Measurements from ENCODE around the gene FAM229B.
"Not testable (repeated sequence)": the region's sequence is repeated elsewhere in the genome, so short reads cannot be mapped to it uniquely, and the experiment has no call there.

Gene FAM229B

DNA sequence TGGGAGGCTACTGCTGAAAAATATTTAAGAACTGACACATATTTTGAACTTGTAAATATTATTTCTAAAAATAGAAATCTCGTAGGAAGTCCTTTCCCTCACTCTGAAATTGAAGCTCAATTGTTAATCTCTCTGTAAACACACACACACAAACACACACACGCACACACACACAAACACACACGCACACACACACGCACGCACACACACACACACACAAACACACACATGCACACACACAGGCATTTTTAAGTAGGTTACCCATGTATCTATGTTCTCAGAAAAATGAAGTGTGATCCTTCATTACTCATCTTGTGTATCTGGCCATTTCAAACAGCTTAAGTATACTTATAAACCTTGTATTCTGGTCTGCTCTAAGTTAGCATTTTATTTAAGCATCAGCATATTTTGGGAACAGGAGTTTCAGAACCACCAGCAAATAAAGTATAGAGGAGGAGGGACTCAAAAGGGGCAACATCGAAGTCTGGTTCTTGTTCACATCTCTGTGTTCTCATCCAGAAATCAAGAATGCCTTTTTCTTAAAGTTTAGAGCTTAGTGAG is 21.9 kb upstream of the FAM229B start:
- DNase-seq, result no peak

DNA sequence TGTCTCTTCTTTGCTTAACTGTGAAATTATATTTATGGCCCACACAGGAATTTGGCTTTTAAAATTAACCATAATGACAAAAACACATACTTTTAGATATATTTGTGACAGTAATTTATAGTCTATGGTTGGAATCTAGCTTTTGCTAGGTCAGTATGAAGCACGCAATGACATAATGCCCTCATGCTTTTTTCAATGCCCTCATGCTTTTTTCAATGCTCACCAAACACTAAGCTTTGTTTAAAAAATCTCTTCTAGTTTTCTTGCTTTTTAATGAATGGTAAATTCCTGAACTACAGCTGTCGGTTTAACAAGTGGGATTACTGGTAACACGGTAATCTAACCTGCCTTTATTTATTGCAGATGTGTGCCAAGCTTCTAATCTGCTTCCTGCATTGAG is 20.8 kb upstream of the FAM229B start:
- no peak for DNase-seq

DNA sequence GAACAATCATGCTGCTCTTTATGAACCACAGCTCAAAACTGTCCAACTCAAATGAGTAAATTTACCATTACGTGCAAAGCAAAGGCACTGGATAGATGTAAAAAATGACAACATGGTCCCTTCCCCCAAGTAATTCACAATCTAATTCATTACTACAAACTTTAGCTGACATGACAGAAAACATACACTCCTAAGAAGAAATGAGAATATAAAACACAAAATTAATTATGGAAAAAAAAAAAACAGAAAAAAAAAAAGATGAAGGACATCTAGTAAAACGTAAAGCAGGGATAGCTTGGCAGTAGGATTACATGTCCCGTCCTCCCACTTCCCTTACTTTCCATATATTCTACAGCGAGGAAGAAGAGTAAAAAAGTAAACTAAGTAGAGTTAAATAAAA is 5.8 kb upstream of the FAM229B start:
- DNase-seq, result no peak

DNA sequence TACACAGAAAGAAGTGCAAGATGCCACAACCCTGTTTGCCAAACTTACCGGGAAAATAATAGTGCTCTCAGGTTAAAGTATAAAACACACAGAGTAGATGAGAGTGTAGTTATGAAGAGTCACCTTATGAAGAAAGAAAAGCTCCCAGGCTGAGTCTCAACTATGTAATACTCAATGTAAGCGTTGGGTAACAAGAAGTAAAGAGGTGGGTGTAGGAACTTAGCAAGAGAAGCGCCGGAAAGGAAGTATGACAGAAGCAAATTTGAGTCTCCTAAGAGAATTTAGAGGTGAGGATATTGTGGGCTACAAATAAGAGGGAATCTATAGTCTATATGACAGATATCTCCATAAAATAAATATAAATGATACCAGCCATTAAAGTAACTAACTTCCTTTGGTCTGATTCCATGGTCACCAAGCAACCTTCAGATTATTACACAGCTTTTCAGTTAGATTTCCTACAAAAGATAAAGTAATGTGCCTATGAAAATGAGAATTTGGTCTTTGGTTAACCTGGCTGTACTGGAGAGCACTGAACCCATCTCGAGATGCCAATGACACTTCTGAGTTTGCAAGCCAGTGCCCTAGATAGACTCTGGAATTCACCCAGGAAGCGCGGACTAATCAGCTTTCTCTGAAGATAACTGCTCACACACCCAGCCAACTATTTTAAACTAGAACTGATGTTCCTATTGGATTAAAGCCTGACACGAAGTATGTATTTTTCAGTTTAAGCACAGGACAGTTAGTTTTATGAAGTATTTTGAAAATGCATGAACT is 1.9 kb upstream of the FAM229B start:
- DNase-seq, result no peak

DNA sequence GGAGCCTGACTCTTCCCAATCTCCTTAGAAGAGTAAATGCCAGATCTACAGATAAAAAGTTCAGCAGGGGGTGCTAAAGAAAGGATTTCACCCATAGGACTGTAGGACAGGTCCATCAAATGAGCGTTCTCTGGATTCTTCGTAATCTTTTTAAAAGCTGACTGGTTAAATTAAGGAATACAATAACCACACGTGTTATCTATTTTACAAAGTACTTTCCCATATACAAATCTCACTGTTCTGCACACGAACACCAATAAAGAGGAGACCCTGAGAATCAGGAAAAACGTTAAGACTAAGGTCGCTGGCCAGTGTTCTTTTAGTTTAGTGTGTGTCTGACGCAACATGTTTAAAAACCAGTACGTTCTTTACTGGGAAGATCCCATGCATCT is 651 bp upstream of the FAM229B start:
- no peak for DNase-seq

DNA sequence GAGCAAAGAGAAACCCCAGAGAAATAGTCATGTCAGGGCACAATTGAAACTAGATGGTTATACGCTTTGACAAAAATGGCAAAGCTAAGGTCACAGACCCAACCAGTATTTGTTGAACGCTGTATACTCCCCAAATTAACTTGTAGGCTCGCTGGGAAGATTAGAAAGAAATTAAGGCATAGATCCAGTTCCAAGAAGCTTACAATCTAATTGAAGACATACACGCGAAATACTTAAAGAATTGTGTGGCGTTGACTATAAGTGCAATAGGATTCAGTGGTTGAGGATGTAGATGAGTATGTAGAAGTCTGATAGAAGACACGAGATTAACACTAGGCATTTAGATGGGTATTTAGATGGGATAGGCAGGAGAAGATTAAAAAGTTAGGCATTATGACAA is 525 bp downstream of the FAM229B start:
- no peak for DNase-seq

DNA sequence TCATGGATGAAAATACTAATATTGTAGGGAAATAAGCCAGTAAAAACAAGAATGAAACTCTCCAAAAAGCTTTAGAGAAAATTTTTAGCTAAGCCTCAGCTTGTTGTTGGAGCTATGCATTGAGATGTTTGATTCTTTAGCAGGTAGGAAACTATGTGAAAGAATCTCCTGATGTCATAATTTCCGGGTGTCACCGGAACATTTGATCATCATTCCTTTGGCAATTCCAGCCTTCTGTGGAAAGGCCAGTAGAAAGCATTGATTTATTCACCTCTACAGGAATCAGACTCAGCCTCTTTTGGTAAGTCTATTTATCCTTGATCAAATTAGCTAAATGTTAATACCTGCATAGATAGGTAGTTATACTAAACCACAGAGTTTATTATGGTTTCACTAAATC is 9.5 kb downstream of the FAM229B start:
- no peak for DNase-seq

DNA sequence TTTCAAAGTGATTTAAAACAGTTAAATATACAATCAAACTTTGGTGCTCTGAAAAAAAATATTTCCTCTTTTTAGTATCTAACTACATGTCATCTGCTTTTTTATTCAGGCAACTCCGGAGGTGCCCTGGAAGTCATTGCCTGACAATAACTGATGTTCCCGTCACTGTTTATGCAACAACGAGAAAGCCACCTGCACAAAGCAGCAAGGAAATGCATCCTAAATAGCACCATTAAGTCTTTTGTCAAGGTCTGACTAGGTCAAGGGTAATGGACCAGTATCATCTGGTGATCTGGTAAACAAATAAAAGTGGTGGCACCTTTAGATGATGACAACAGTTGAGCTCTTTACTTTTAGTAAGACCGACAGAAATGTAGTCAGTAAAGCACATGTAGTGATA is 13.2 kb downstream of the FAM229B start:
- no peak for DNase-seq

DNA sequence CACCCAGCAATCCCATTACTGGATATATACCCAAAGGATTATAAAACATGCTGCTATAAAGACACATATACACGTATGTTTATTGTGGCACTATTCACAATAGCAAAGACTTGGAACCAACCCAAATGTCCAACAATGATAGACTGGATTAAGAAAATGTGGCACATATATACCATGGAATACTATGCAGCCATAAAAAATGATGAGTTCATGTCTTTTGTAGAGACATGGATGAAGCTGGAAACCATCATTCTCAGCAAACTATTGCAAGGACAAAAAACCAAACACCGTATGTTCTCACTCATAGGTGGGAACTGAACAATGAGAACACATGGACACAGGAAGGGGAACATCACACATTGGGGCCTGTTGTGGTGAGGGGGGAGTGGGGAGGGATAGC is 18.6 kb downstream of the FAM229B start:
- not testable (repeated sequence) for DNase-seq

DNA sequence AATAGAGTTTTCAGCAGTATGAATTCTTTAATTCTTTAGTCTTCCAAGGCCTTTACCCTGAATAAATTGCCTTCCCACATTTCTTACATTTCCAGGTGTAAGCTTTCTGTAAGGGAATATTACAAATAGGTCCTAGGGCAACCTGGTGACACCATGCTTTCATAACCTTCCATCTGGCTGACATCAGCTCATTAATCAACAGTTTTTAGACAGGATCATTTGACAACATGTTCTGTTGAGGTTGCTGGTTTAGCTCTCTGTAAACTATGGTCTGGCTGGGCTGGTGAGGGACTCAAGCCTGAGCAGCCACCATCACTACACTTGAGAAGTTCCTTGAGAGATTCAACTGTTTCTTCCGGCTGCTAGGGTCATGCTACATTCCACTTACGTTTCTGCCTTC is 19.2 kb downstream of the FAM229B start:
- DNase-seq, result no peak

DNA sequence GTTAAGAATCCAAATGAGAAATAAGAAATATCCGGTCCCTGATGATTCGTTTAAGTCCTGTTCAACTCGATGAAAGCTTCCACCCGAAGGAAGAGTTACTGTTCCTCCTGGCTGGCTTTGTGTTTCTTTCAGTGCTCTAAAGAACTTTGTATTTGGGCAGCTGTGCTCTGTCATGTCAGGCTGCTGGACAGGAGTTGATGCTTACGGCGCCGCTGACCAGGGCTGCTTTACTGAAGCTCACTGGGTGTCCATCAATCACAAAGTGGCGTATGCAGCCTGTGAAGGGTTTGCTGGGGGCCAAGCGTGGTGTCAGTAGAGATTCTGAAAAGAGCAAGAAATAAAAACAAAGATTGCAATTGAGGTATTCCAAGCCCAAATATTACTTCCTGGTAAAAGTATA is 21.9 kb downstream of the FAM229B start:
- DNase-seq, result no peak

DNA sequence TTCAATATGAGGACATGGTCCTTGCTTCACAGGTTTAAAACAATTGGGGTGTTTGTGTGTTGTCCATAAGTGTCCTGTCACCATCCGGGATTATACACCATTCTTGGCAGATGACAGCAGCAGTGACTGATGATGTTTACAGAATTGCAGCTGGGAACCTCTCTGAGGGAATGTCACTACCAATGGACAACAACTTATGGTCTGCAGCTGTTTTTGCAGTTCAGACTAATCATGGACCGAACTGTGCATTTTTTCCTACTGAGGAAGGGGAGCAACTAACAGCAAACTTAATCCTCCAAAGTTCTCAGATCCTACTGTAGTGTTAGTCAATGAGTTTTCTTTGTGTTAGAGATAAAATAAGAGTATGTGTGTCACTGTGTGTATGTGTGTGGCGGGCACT is 26.0 kb downstream of the FAM229B start:
- no peak for DNase-seq

DNA sequence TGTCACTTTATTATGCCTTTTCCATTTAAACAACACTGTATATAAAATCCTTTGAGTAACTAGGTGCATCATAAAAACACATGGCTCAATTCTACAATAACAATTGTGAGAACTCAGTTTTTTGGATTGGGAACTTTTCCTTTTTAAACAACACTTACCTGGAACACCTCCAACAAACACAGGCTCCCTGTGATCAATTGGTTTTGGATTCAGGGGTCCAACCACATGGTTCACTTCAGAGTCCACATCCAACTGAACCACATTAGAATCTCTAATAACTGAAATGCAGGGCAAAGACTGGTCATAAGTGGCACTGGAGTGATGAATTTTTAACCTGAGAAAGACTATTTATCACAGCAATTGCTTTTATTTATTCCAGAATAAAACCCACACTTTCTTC is 26.5 kb downstream of the FAM229B start:
- DNase-seq, result no peak

DNA sequence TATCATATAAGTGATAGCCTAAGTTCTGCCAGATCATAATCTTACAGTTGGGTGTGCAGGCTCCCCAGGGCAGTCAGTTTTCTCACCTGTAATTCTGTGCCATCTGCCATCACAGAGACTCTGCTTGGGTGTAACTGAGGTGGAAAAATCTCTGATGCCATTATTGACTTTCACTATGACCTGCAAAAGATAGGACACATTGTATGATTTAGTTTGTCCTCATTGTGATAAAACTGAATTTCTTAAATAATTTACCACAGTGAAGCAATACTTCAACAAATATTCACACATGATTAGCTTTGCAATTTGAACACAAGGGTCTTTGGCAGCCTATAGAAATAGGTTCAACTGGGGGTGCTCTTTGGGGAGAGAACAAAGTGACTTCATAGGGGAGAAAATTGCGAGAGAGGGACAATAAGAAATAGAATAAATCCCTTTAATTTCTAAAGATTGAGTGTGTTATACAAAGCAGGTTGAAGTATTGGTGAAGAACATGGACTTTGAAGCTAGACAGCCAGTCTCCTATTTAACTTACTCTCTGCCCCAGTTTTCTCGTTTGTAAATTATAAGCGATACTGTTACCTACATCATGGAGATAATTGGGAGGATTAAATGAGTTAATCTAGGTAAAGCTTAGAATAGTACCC is 27.3 kb downstream of the FAM229B start:
- no peak for DNase-seq

DNA sequence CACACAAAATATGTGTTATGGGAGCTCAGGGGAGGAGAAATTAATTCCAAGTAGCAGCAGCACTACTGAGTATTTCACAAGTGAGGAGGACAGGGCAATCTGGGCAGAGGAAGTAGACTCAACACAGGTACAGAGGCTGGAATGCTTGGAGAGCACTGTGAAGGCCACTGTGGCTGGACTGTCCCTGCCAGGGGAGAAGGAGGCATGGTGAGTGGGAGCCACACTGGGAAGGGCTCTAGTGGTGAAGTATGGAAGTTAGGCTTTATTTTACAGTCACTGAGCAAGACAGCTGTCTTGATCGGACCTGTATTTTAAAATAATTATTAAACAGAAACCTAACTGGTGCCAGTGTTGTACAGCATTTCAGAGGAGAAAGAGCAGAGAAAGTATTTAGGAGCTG is 28.8 kb downstream of the FAM229B start:
- DNase-seq, result no peak

DNA sequence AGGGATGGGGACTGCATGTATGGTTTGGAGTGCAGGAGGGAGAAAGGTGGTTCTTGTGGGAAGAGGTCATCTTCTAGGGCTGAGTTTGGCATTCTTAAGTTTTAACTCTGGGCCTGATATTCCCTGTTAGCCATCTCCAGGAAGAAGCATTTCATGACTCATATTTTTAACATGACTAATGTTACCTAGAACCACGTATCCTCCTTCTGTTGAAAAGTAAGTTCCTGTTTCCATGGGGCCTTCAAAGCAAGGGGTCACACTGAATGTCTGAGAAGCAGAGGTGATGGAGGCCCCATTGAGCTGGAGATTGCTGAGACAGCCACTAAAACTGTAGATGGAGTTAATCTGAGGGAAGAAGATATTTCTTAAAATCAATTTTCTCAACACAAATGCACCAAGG is 30.2 kb downstream of the FAM229B start:
- DNase-seq, result no peak

DNA sequence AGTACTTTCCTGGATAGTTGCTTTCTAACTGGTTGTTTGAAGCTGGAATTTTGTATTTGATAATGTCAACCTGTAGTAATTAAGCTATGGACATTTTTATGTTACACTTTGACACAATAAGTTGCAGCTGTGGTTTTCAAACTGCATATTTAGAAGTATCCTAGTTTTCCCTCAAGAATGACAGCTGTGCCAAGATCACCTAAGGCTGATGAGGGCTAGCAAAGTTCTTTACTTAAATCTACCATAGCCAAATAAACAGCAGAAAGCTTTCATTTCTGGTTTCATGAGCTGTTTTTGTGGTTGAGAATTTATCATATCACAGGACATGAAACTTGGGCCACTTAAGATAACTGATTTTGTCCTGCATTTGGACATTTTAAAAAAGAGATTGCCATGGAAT is 30.6 kb downstream of the FAM229B start:
- DNase-seq, result no peak

DNA sequence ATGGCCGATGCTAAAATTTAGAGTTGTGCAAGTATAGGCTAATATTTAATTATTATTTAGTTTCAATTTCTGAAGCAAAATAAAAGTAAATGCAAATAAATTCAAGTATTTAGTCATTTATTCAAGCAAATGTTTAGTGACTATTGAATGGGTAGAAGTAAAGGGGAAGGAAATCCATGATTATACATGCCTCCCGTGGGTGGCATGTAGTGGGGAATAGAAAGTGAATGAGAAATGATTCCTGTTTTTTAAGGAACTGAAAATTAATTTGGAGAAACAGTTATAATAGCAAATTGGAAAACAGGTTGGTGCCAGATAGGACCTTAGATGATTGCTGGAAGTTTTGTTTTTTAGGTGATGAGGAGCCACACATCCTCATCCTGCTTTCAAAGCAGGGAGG is 35.4 kb downstream of the FAM229B start:
- DNase-seq, result no peak

DNA sequence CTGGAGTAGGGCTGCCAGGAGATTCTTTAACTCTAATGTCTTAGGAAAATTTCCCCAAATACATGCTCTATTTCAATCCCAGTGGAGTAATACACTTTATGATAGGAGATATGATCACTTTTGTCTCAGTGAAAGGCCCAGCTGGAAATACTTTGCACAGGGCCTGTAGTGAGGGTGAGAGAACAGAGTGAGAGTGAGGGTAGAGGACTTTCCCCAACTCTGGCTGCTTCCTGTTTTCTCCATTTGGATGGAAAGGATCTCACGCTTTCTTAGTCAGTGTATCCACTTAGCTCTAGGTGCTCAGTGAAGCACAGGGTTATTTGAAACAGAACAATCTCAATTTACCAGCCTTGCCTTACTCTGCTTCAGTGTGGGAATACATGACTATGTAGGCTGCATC is 36.6 kb downstream of the FAM229B start:
- DNase-seq, result no peak

DNA sequence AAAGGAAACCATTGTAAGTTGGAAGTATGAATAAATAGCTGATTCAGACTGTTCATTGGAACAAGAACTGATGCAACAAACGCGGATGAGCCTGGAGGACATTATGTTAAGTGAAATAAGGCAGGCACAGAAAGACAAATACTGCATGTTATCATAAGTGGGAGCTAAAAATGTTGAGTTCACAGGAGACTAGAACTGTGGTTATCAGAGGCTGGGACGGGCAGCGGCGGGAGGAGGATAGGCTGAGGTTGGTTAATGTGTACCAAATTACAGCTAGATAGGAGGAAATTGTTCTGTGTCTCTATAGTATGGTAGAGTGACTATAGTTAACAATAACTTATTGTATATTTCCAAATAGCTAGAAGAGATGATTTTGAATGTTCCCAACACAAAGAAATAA is 40.8 kb downstream of the FAM229B start:
- DNase-seq, result no peak

DNA sequence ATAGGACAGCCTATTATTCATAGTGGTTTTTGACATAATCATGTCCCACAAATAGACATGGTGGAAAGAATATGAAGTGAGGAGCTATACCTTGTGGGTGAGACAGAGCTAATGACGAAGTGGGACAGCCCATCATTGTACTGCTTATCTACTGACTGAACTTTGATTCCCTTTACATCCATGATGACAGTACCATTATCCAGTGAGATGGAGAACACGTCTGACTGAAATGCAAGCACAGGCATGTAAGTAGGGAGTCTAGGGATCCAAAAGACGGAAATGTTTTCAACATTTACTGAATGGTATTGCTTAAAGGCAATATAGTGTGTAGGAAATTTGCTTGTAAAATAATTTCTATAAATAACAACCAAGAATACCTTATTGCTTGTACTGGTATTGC is 43.5 kb downstream of the FAM229B start:
- no peak for DNase-seq

DNA sequence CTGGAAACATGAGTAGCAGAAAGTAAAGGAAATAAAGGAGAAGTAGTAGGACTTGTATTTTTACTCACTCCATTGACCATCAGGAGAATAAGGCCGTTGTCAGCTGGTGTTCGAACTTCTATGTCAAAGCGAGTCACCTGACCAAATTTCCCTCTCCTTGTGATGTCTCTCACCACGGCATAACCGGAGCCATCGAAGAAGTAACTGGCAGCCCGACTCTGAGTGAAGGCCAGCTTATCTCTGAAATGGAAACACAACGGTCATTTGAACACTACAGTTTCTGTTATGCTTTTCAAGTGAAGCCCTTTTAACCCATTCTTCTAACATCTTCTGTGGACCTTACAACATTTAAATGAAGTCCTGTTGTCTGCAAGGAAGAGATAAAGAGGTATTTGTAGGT is 51.7 kb downstream of the FAM229B start:
- no peak for DNase-seq

DNA sequence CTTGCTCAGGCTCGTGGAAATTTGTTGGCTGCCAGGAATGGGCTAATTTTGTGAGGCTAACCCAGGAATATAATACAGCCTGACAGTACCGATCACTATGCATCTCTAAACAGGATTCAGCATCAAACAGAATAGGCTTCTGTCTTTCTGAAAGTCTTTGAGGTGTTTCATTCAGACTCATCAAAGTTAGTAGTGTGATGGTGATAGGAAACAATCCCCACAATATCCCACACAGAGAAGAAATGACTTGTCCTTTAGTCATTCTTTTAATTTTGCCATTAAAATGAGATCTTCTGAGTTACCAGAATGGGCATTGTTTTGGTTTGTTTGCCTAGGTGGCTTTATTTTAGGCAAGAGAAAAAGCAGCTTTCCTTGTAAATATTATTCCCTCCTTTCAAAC is 54.3 kb downstream of the FAM229B start:
- no peak for DNase-seq

DNA sequence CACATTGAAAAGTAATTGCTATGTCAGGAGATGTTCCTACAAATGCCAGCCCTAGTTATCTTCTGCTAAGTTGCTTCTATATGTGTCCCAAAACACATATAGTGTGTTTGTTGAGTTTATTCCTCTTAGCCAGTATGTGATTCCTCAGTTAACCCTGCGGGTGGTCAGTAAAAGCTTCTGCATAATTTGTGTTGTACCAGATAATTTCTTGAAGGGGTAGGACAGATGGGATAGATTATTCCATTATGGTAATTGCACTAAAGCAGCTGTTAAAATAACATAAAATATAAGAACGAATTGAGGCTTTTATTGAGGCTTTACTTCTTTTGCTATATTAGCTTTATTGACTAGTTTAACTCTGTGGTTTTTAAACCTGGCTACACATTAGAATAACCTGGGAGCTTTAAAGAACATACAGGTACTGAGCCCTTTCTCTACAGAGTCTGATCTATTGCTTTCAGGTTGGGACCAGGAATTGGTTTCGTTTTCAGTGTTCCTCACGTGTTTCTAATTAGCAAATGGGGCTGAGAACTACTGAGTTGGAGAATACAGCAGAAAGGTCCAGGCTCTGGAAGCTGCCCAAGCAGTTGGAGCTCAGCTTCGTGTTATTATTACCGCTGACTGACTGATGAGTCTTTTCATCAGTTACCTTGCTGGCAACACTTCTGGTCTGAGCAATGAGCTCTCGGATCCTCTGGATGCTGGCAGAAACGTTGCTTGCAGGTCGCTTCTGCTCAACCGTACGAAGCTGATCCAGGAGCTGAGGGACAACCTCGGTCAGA is 56.9 kb downstream of the FAM229B start:
- no peak for DNase-seq

All from NCI-H1417 treated with DMSO at 0.1 percent for 48 hours (cell line).